Kidney capillary endothelial cell (primary cell): ENCODE data around the gene GRIA3.
"Not testable (repeated sequence)": the region's sequence is repeated elsewhere in the genome, so short reads cannot be mapped to it uniquely, and the experiment has no call there.

Source experiments
- DNase-seq: peaks from one replicate; pipeline ENCODE4 v3.0.0-alpha.2; 2018; ENCODE audit warnings: low spot score

Gene GRIA3

DNA sequence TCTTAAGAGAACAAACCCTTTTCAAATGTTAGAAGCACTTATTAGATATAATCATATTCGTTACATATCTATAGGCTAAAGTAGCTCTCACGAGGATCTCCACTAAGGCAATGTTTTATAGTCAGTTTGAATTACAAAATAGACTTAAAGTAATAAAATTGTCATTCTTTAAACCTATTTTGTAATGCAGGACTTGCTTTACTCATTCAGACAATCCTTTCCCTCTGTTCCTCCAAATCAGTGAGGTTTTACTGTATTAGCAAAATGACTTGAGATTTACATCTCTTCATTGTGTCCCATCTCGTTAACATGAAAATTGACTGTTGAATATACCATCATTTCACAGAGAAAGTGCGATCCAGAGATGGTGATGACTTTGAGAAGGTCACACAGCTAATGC is 284.4 kb downstream of the GRIA3 start:
- no peak for DNase-seq

DNA sequence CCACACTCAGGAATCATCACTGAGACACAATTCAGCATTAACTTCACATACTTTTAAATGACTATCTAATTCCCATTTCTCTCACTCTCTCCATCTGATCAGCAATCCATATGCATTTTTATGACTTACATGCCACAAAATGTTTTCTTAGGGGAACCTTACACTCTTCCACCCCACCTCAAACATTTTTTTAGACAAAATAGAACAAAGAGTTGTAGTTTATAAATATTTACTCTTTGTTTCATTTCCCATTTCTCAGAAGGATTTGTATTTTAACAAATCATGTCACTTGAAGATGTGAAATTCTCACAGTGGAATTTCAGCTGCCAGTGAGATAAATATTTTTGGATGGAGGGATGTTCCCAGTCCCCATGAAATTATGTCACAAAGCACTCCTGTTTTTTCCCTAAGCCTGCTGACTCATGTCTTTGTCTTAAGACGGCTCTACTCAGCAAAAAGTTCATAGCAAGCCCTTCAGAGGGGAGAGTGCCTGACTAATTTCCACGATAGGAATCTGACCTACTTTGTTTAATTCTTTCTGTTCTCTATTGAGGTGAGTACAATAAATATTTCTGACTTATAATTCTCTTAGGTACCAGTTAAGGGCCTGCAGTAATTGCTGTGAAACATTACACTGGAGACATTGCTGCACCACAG is 291.1 kb downstream of the GRIA3 start:
- DNase-seq = peak; percentile 10

GRCh38 chrX:123476611-123477219 is 292.6 kb downstream of the GRIA3 start:
- DNase-seq = no peak

DNA sequence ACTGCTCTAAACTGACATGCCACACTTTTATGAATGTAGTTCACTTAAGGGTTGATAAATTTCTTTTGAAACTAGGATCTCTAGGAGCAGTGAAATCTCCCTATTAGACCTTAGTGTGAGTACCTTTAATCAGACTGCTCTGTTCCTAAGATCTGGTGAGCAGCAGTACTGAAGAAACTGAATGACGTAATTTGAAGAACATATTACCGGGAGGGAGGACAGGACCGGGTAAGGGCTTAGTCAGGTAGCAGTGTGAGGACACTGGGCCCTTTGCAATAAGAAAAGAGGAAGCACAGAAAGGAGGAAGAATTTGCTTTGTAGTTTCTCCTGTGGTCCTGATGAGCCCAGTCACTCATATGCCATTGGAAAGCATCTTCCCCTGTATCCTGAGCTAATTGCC is 293.6 kb downstream of the GRIA3 start:
- no peak for DNase-seq

DNA sequence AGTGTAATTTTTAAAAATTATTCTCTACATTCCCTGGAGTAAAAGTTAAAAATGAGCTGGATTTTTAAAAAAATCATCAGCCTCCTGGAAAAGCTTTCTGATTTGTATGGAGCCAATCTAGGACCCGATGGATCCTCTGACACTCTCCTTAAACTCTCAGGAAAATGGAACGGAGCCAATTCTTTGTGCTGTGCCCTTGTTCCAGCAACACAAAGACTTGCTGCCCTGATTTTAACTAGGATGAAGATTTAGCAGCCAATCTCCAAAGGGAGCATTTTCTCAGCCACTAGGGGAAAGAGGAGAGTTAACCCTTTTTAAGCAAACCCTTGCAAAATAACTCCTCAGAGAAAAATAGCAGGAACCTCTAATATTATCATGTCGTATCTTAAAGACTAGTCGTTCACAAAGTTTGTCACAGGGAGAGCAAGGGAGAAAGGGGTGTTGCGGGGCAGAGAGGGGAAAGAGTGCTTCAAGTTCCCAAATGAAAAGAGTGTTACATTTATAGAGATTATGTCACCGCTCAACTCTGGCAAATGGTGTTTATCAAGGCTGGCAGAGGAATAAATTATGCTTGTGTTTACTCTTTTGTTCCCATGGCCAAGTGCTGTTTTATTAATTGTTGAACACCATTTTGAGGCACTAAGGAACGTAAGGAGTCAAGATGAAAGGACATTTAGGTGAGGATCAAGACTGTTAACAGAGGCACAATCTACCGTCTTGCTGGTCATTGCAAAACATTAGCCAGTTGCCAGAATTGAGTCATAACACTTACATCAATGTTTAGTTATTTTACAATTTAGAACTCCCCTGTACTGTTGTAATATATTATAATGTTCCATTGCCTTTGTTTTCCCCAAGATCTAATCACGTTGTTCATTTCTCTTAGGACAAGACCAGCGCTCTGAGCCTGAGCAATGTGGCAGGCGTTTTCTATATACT is 298.1 kb downstream of the GRIA3 start:
- DNase-seq = no peak

- no peak for DNase-seq
Measured at GRCh38 chrX:123486297-123486696, 302.2 kb downstream of the GRIA3 start.

DNA sequence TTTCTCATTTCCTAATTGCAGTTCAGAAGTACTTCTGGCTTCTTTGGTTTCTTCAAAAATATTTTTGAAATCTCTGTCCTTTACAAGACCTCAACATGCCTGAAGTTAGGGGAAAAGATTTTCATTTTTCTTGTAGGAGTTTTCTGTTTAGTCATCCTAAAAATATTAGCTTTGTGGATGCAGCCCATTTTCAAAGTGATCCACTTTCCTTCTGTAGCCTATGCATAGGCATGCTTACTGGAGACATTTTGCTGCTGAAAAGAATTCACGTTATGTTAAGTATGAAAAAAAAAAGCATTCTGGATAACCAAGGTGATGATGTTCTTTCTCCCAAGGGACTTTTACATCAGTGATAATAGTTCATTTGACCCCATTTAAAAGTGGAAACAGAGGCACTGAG is 303.2 kb downstream of the GRIA3 start:
- no peak for DNase-seq

GRCh38 chrX:123487669-123488068 is 303.6 kb downstream of the GRIA3 start:
- DNase-seq = no peak

DNA sequence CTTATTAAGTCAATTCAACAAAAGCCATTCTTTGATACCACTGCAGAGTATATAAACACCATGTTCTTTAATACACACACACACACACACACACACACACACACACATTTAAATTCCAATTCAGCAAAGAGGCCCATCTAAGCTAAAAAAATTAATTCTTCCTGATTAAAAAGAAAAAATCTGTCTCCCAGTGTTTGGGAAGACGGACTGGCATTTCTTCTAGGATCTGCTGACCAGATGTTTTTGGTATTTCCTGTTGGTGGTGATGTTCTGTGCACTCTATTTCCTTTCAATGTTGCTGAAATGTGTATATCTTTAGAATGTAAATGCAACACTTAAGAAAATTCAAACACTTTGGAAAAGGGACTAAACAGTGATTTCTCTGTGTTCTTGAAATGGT is 304.9 kb downstream of the GRIA3 start:
- peak; percentile 7 for DNase-seq

DNA sequence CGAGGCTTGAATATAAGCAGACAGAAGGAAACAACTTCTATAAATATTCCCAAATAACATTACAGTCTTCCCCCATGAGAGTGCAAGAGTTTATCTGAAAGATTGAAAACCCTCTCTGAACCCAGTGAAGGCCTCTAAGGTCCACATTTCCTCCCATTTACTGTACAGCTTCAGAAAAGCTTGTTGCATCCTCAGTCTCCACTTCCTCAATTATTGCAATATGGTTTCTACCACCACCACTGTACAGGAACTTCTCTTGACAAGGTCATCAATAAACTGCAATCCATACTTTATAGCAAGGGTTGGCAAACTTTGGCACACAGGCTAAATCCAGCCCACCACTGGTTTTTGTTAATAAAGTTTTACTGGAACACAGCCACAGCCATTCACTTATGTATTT is 309.8 kb downstream of the GRIA3 start:
- DNase-seq = no peak

DNA sequence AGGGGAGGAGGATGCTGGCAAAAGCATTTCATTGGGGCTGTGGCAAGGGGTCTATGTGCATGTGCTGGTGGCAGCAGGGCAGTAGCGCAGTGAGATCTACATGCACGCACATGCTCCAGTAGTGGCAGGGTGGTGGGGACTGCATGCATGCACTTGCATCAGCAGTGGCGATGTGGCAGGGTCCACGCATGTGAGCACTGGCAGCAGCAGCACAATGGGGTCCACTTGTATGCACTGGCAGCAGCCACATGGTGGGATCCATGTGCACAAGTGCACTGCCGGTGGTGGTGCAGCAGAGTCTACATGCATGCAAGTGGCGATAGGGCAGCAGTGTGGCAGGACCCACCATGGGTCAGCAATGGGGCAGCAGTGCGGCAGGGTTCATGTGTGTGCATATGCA is 315.7 kb downstream of the GRIA3 start:
- no peak for DNase-seq

- peak; percentile 33 for DNase-seq
Measured at GRCh38 chrX:123504047-123504446, 320.0 kb downstream of the GRIA3 start.

GRCh38 chrX:123504630-123505270 is 320.7 kb downstream of the GRIA3 start:
- no peak for DNase-seq

- DNase-seq = no peak
Measured at GRCh38 chrX:123513585-123514278, 329.7 kb downstream of the GRIA3 start.

GRCh38 chrX:123514279-123514640 is 330.2 kb downstream of the GRIA3 start:
- not testable (repeated sequence) for DNase-seq

- DNase-seq = no peak
Measured at GRCh38 chrX:123518791-123519190, 334.7 kb downstream of the GRIA3 start.

GRCh38 chrX:123525123-123525725 is 341.1 kb downstream of the GRIA3 start:
- no peak for DNase-seq

- not testable (repeated sequence) for DNase-seq
Measured at GRCh38 chrX:123530726-123531125, 346.6 kb downstream of the GRIA3 start.
